ENCODE data around the gene FOXL3. TPM values are rescaled to one million over a fixed set of nuclear protein-coding genes. Genes with fewer than 3 reads are reported as not detected.

Gene FOXL3
- total RNA-seq, 1 experiment from 2014 or later: not detected

DNA sequence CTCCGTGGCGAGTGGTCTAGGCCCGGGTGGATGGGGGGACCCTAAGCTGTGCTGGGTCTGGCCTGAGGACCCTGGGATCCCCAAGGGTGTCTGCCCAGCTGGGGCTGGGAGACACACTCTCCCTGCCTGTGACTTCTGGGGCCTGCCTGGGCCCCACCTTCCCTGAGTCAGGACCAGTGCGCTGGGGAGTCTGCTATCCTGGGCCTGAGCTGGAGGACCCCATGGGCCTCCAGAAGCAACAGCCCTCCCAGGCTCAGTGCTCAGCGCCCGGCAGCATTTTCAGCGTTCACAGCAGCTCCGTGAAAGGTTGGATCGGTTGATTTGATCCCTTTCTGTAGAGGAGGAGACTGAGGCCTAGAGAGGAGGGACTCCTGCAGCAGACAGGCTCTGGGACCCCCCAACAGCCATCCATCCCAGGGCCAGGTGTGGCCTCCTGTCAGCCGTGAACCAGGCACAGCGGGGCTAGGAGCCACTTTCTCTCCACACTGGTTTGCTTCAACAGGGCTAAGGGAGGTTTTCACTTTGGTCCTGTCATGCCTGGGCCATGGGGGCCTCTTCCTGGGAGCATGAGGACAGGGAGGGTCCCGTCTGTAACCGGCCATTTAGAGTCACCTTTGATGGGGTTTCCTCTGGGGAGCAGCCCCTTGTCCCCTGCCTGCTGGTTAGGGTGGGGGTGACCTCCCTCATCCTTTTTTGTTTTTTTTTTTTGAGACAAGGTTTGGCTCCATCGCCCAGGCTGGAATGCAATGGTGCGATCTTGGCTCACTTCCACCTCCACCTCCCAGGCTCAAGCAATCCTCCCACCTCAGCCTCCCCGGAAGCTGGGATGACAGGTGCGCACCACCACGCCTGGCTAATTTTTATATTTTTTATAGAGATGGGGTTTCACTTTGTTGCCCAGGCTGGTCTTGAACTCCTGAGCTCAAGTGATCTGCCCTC is 12.4 kb downstream of the FOXL3 start:
- peaks cover 3% of the 10 kb centered on the region; the same call in 1 of the 2 replicates for H3K36me3 Mint-ChIP-seq
- TF ChIP-seq NR1H2 (CRISPR knock-in tag; IDR thresholded peaks at IDR 0.05) (no peak), MLX (CRISPR knock-in tag; IDR thresholded peaks at IDR 0.05) (no peak), ESRRA (CRISPR knock-in tag; IDR thresholded peaks at IDR 0.05; ENCODE audit: borderline replicate concordance) (no peak), ETV6 (CRISPR knock-in tag; IDR thresholded peaks at IDR 0.05) (no peak)
- H3K4me3 Mint-ChIP-seq: no peak overlapping the region
- DNase-seq (ENCODE audit: low spot score) (peak; percentile 8), ATAC-seq (no peak)
- CTCF ChIA-PET: interaction anchor here (1.8 kb wide), 1 partner anchor 19 kb away, joined by 6 read pairs; no protein-coding TSS in a partner anchor
- H3K27ac Mint-ChIP-seq: no peak overlapping the region
- POLR2A ChIA-PET: no interaction called here
- H3K9me3 Mint-ChIP-seq: peaks cover 13% of the 10 kb centered on the region
- H3K4me1 Mint-ChIP-seq: no peaks in the 10 kb centered on the region
- no peaks in the 10 kb centered on the region for H3K27me3 Mint-ChIP-seq (ENCODE audit: low read depth)

GRCh38 chr7:303425-303824 is 13.5 kb downstream of the FOXL3 start:
- H3K27ac Mint-ChIP-seq: no peak overlapping the region
- DNase-seq (ENCODE audit: low spot score) (peak; percentile 10), ATAC-seq (no peak)
- POLR2A ChIA-PET: interaction anchor here (0.6 kb wide), 1 partner anchor 13 kb away, joined by 6 read pairs; no protein-coding TSS in a partner anchor
- peaks cover 23% of the 10 kb centered on the region for H3K9me3 Mint-ChIP-seq
- no peak overlapping the region for H3K4me3 Mint-ChIP-seq
- no peaks in the 10 kb centered on the region; the same call in 1 of the 2 replicates for H3K27me3 Mint-ChIP-seq (ENCODE audit: low read depth)
- TF ChIP-seq ZNF219 (CRISPR knock-in tag; IDR thresholded peaks at IDR 0.05; ENCODE audit: borderline replicate concordance) (no peak), JAZF1 (CRISPR knock-in tag; IDR thresholded peaks at IDR 0.05) (no peak), SMAD4 (CRISPR knock-in tag; IDR thresholded peaks at IDR 0.05) (no peak), ZNF263 (CRISPR knock-in tag; IDR thresholded peaks at IDR 0.05; ENCODE audit: low read depth) (no peak), SMAD3 (CRISPR knock-in tag; IDR thresholded peaks at IDR 0.05; ENCODE audit: borderline replicate concordance) (no peak)
- TF ChIP-seq, protein P1, sequence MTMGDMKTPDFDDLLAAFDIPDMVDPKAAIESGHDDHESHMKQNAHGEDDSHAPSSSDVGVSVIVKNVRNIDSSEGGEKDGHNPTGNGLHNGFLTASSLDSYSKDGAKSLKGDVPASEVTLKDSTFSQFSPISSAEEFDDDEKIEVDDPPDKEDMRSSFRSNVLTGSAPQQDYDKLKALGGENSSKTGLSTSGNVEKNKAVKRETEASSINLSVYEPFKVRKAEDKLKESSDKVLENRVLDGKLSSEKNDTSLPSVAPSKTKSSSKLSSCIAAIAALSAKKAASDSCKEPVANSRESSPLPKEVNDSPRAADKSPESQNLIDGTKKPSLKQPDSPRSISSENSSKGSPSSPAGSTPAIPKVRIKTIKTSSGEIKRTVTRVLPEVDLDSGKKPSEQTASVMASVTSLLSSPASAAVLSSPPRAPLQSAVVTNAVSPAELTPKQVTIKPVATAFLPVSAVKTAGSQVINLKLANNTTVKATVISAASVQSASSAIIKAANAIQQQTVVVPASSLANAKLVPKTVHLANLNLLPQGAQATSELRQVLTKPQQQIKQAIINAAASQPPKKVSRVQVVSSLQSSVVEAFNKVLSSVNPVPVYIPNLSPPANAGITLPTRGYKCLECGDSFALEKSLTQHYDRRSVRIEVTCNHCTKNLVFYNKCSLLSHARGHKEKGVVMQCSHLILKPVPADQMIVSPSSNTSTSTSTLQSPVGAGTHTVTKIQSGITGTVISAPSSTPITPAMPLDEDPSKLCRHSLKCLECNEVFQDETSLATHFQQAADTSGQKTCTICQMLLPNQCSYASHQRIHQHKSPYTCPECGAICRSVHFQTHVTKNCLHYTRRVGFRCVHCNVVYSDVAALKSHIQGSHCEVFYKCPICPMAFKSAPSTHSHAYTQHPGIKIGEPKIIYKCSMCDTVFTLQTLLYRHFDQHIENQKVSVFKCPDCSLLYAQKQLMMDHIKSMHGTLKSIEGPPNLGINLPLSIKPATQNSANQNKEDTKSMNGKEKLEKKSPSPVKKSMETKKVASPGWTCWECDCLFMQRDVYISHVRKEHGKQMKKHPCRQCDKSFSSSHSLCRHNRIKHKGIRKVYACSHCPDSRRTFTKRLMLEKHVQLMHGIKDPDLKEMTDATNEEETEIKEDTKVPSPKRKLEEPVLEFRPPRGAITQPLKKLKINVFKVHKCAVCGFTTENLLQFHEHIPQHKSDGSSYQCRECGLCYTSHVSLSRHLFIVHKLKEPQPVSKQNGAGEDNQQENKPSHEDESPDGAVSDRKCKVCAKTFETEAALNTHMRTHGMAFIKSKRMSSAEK (CRISPR knock-in tag; IDR thresholded peaks at IDR 0.05; ENCODE audit: borderline replicate concordance): no peak
- TF ChIP-seq, protein P2, sequence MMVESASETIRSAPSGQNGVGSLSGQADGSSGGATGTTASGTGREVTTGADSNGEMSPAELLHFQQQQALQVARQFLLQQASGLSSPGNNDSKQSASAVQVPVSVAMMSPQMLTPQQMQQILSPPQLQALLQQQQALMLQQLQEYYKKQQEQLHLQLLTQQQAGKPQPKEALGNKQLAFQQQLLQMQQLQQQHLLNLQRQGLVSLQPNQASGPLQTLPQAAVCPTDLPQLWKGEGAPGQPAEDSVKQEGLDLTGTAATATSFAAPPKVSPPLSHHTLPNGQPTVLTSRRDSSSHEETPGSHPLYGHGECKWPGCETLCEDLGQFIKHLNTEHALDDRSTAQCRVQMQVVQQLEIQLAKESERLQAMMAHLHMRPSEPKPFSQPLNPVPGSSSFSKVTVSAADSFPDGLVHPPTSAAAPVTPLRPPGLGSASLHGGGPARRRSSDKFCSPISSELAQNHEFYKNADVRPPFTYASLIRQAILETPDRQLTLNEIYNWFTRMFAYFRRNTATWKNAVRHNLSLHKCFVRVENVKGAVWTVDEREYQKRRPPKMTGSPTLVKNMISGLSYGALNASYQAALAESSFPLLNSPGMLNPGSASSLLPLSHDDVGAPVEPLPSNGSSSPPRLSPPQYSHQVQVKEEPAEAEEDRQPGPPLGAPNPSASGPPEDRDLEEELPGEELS (CRISPR knock-in tag; IDR thresholded peaks at IDR 0.05): no peak
- CTCF ChIA-PET: interaction anchor here (1.8 kb wide), 1 partner anchor 18 kb away, joined by 6 read pairs; no protein-coding TSS in a partner anchor
- H3K36me3 Mint-ChIP-seq: peaks cover 3% of the 10 kb centered on the region; the same call in 1 of the 2 replicates
- no peaks in the 10 kb centered on the region for H3K4me1 Mint-ChIP-seq

GRCh38 chr7:303884-304573 is 14.1 kb downstream of the FOXL3 start:
- peaks cover 3% of the 10 kb centered on the region; the same call in 1 of the 2 replicates for H3K36me3 Mint-ChIP-seq
- DNase-seq (ENCODE audit: low spot score): peak; percentile 6
- peaks cover 23% of the 10 kb centered on the region for H3K9me3 Mint-ChIP-seq
- ChIA-PET CTCF (no interaction called here), POLR2A (interaction anchor here (0.6 kb wide), 2 partner anchors 12 to 391 kb away, joined by 6 read pairs; no protein-coding TSS in a partner anchor)
- H3K27ac Mint-ChIP-seq: no peak overlapping the region
- H3K27me3 Mint-ChIP-seq (ENCODE audit: low read depth): no peaks in the 10 kb centered on the region; the same call in 1 of the 2 replicates
- H3K4me3 Mint-ChIP-seq: no peak overlapping the region
- no peak for ATAC-seq
- no peaks in the 10 kb centered on the region for H3K4me1 Mint-ChIP-seq
- no peak for TF ChIP-seq ZNF396 (CRISPR knock-in tag; IDR thresholded peaks at IDR 0.05; ENCODE audit: borderline replicate concordance)
- TF ChIP-seq ZNF425 (CRISPR knock-in tag; conservative IDR thresholded peaks at IDR 0.05): no peak
- TF ChIP-seq AFF4 (CRISPR knock-in tag; IDR thresholded peaks at IDR 0.05; ENCODE audit: borderline replicate concordance): no peak
- TF ChIP-seq ZNF219 (CRISPR knock-in tag; IDR thresholded peaks at IDR 0.05; ENCODE audit: borderline replicate concordance): no peak
